ENCODE measurements around the gene STT3B. TPM values are rescaled to one million over a fixed set of nuclear protein-coding genes. Genes with fewer than 3 reads are reported as not detected.

The STT3B gene
- total and polyA plus RNA-seq, 12 donors: 37.7 to 113 (median 92.3) TPM

GRCh38 chr3:31616711-31617110 is 84.0 kb downstream of the STT3B start:
- no peak overlapping the region for H3K27ac ChIP-seq
- H3K27me3 ChIP-seq: no peaks in the 10 kb centered on the region
- no peak overlapping the region for H3K4me3 ChIP-seq
- DNase-seq (no peak), ATAC-seq (no peak)
- 89 to 93% methylated on average over 2 of the region's 2 CpGs for WGBS, 2 donors
- intact Hi-C loops (cut with DNase I): loop anchor here in 4 of 10 donors (10.0 kb wide), 3 partner anchors 148 to 528 kb away; no protein-coding TSS in a partner anchor
- H3K36me3 ChIP-seq: peaks cover 0 to 54% (median 8%) of the 10 kb centered on the region in 9 donors
- no peak for TF ChIP-seq CTCF (IDR thresholded peaks at IDR 0.05)
- peaks cover 0 to 26% (median 6%) of the 10 kb centered on the region in 9 donors for H3K4me1 ChIP-seq
- no peaks in the 10 kb centered on the region for H3K9me3 ChIP-seq

- intact Hi-C loops (cut with DNase I): no loop called here
- Histone ChIP-seq H3K4me1 (peaks cover 0 to 26% (median 4%) of the 10 kb centered on the region in 9 donors), H3K36me3 (peaks cover 0 to 87% (median 20%) of the 10 kb centered on the region in 9 donors), H3K27me3 (no peaks in the 10 kb centered on the region), H3K4me3 (no peak overlapping the region), H3K27ac (no peak overlapping the region), H3K9me3 (no peaks in the 10 kb centered on the region)
- 92 to 93% methylated on average over 1 of the region's 1 CpG for WGBS, 2 donors
- DNase-seq (no peak), ATAC-seq (no peak)
- TF ChIP-seq CTCF (IDR thresholded peaks at IDR 0.05): no peak
Observed at GRCh38 chr3:31620656-31621055, 87.9 kb downstream of the STT3B start.

GRCh38 chr3:31621314-31621713 is 88.6 kb downstream of the STT3B start:
- H3K9me3 ChIP-seq: no peaks in the 10 kb centered on the region
- WGBS, 2 donors: 83 to 91% methylated on average over 3 of the region's 3 CpGs
- ATAC-seq: no peak
- intact Hi-C loops (cut with DNase I): no loop called here
- no peak for DNase-seq
- H3K4me1 ChIP-seq: peaks cover 0 to 20% (median under 1%) of the 10 kb centered on the region in 9 donors
- no peak for TF ChIP-seq CTCF (IDR thresholded peaks at IDR 0.05)
- no peaks in the 10 kb centered on the region for H3K27me3 ChIP-seq
- no peak overlapping the region for H3K4me3 ChIP-seq
- no peak overlapping the region for H3K27ac ChIP-seq
- H3K36me3 ChIP-seq: peaks cover 0 to 92% (median 22%) of the 10 kb centered on the region in 9 donors

GRCh38 chr3:31622636-31623288 is 90.0 kb downstream of the STT3B start:
- Histone ChIP-seq H3K27me3 (no peaks in the 10 kb centered on the region), H3K9me3 (no peaks in the 10 kb centered on the region), H3K4me1 (peaks cover 0 to 5% (median 0%) of the 10 kb centered on the region in 9 donors), H3K4me3 (no peak overlapping the region), H3K27ac (no peak overlapping the region), H3K36me3 (peaks cover 0 to 94% (median 31%) of the 10 kb centered on the region in 9 donors)
- ATAC-seq (no peak), DNase-seq (no peak)
- TF ChIP-seq CTCF (IDR thresholded peaks at IDR 0.05): no peak
- 96% methylated on average over 4 of the region's 4 CpGs for WGBS, 2 donors
- intact Hi-C loops (cut with DNase I): no loop called here
